Ishikawa (cell line): ENCODE results near the gene KSR2.

Source experiments
- EP300 ChIP-seq: IDR thresholded peaks from 2 replicates; pipeline ENCODE4 v1.6.1; 2012; ENCODE audit warnings: borderline replicate concordance
- FOXM1 ChIP-seq: IDR thresholded peaks from 2 replicates; pipeline ENCODE4 v1.6.1; 2012; ENCODE audit warnings: low read depth, borderline replicate concordance
- MAX ChIP-seq: IDR thresholded peaks from 2 replicates; pipeline ENCODE4 v1.6.1; 2012
- NFIC ChIP-seq: IDR thresholded peaks from 2 replicates; pipeline ENCODE4 v1.6.1; 2012
- RAD21 ChIP-seq: IDR thresholded peaks from 2 replicates; pipeline ENCODE4 v1.6.1; 2012; ENCODE audit warnings: low read depth
- TF ChIP-seq, protein P1 (sequence below): IDR thresholded peaks from 2 replicates; pipeline ENCODE4 v1.6.1; 2012; ENCODE audit warnings: low read depth, mild to moderate bottlenecking

DNA sequence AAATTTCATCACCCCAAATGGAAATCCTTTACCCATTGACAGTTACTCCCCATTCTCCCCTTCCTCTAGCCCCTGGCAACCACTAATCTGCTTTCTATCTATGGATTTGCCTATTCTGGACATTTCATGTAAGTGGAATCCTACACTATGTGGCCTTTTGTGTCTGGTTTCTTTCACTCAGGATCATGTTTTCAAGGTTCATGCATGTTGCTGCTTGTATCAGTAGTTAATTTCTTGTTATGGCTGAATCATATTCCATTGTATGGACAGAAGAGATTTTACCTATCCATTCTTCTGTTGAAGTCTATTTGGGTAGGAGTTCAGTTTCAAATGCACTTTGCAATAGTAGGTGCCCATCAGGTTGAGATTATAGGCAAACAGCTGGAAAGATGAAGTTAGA, 49.1 kb upstream of the KSR2 start:
- TF ChIP-seq NFIC (no peak), FOXM1 (no peak), EP300 (no peak), RAD21 (no peak), MAX (no peak)
- TF ChIP-seq, protein P1, sequence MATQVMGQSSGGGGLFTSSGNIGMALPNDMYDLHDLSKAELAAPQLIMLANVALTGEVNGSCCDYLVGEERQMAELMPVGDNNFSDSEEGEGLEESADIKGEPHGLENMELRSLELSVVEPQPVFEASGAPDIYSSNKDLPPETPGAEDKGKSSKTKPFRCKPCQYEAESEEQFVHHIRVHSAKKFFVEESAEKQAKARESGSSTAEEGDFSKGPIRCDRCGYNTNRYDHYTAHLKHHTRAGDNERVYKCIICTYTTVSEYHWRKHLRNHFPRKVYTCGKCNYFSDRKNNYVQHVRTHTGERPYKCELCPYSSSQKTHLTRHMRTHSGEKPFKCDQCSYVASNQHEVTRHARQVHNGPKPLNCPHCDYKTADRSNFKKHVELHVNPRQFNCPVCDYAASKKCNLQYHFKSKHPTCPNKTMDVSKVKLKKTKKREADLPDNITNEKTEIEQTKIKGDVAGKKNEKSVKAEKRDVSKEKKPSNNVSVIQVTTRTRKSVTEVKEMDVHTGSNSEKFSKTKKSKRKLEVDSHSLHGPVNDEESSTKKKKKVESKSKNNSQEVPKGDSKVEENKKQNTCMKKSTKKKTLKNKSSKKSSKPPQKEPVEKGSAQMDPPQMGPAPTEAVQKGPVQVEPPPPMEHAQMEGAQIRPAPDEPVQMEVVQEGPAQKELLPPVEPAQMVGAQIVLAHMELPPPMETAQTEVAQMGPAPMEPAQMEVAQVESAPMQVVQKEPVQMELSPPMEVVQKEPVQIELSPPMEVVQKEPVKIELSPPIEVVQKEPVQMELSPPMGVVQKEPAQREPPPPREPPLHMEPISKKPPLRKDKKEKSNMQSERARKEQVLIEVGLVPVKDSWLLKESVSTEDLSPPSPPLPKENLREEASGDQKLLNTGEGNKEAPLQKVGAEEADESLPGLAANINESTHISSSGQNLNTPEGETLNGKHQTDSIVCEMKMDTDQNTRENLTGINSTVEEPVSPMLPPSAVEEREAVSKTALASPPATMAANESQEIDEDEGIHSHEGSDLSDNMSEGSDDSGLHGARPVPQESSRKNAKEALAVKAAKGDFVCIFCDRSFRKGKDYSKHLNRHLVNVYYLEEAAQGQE = no peak
